Astrocyte (in vitro differentiated cells and primary cell): ENCODE results near the gene TET2. TPM values are rescaled to one million over a fixed set of nuclear protein-coding genes. Genes with fewer than 3 reads are reported as not detected.

Experiments
- DNase-seq: peaks from one replicate; pipeline ENCODE4 v3.0.0-alpha.2; 2010; ENCODE audit warnings: low read depth
- FAIRE-seq: peaks from 2 replicates; lab custom pipeline; 2011; peaks lifted over from hg19 to GRCh38; lab: Jason Lieb, UNC
- H2AFZ ChIP-seq: 2 replicates; pipeline ENCODE4 v1.6.0; 2012; ENCODE audit warnings: low read depth, low read length, inconsistent platforms
- H3K27ac ChIP-seq: 2 replicates; pipeline ENCODE4 v1.5.1; 2011; ENCODE audit warnings: low read depth, low read length, inconsistent platforms
- H3K27me3 ChIP-seq: 2 replicates; pipeline ENCODE4 v1.6.0; 2011; ENCODE audit warnings: low read length, inconsistent platforms; ENCODE audit not compliant: insufficient read depth
- H3K36me3 ChIP-seq: 2 replicates; pipeline ENCODE4 v1.5.1; 2011; ENCODE audit warnings: low read length, inconsistent platforms; ENCODE audit not compliant: insufficient read depth
- H3K4me1 ChIP-seq: 2 replicates; pipeline ENCODE4 v1.5.1; 2011; ENCODE audit warnings: low read length, inconsistent platforms; ENCODE audit not compliant: insufficient read depth
- H3K4me2 ChIP-seq: 2 replicates; pipeline ENCODE4 v1.6.0; 2012; ENCODE audit warnings: low read length, inconsistent platforms
- H3K4me3 ChIP-seq: 2 replicates; pipeline ENCODE4 v1.5.1; 2011; ENCODE audit warnings: low read depth, mild to moderate bottlenecking, low read length, inconsistent platforms; ENCODE audit not compliant: insufficient read depth
- H3K79me2 ChIP-seq: 2 replicates; pipeline ENCODE4 v1.6.0; 2012; ENCODE audit warnings: mild to moderate bottlenecking, low read length, inconsistent platforms; ENCODE audit not compliant: insufficient read depth
- H3K9ac ChIP-seq: 2 replicates; pipeline ENCODE4 v1.6.0; 2012; ENCODE audit warnings: mild to moderate bottlenecking, low read length, inconsistent platforms
- H3K9me3 ChIP-seq: 2 replicates; pipeline ENCODE4 v1.5.1; 2012; ENCODE audit warnings: low read depth, mild to moderate bottlenecking, low read length, inconsistent platforms; ENCODE audit not compliant: insufficient read depth
- H4K20me1 ChIP-seq: 2 replicates; pipeline ENCODE4 v1.6.0; 2012; ENCODE audit warnings: low read length, inconsistent platforms; ENCODE audit not compliant: insufficient read depth
- H3K27ac Mint-ChIP-seq: one replicate; pipeline ENCODE4 v1.8.0; 2021; ENCODE audit warnings: mild to moderate bottlenecking, mixed read lengths; ENCODE audit not compliant: unreplicated experiment
- H3K27me3 Mint-ChIP-seq: one replicate; pipeline ENCODE4 v1.8.0; 2021; ENCODE audit warnings: low read depth, mixed read lengths; ENCODE audit not compliant: unreplicated experiment
- H3K36me3 Mint-ChIP-seq: one replicate; pipeline ENCODE4 v1.8.0; 2021; ENCODE audit warnings: low read depth, mixed read lengths; ENCODE audit not compliant: unreplicated experiment
- H3K4me1 Mint-ChIP-seq: one replicate; pipeline ENCODE4 v1.8.0; 2021; ENCODE audit warnings: low read depth, mixed read lengths; ENCODE audit not compliant: unreplicated experiment
- H3K4me3 Mint-ChIP-seq: one replicate; pipeline ENCODE4 v1.8.0; 2021; ENCODE audit warnings: mild to moderate bottlenecking, moderate library complexity, mixed read lengths; ENCODE audit not compliant: unreplicated experiment
- H3K9me3 Mint-ChIP-seq: one replicate; pipeline ENCODE4 v1.8.0; 2021; ENCODE audit warnings: mild to moderate bottlenecking, mixed read lengths; ENCODE audit not compliant: unreplicated experiment
- EZH2 ChIP-seq: IDR thresholded peaks from 2 replicates; pipeline ENCODE4 v1.6.1; 2012; ENCODE audit warnings: mild to moderate bottlenecking, low read length, inconsistent platforms; ENCODE audit not compliant: insufficient read depth
- total RNA-seq: library from RNA; stranded (reverse); gene quantifications from 2 replicates; pipeline ENCODE4 v1.2.1, GENCODE V29; 2021
- TF ChIP-seq, protein P1 (sequence below): IDR thresholded peaks from 2 replicates; pipeline ENCODE4 v1.5.1; 2011; ENCODE audit warnings: low read depth, mild to moderate bottlenecking, inconsistent platforms, low read length, moderate library complexity; ENCODE audit not compliant: insufficient read depth

Gene TET2
- total RNA-seq, 1 donor from 2014 or later: 15.7 TPM

GRCh38 chr4:105145903-105146275 lies 787 bp upstream of the TET2 start:
- no peaks in the 10 kb centered on the region for H3K36me3 Mint-ChIP-seq
- Histone ChIP-seq H3K4me3 (peak overlapping the region; percentile 99), H3K9ac (peak overlapping the region; percentile 99), H3K27me3 (no peaks in the 10 kb centered on the region), H4K20me1 (peaks cover 19% of the 10 kb centered on the region), H3K27ac (peak overlapping the region; percentile 1), H3K4me2 (peak overlapping the region; percentile 90), H3K36me3 (no peaks in the 10 kb centered on the region), H3K9me3 (no peaks in the 10 kb centered on the region), H3K4me1 (peaks cover 6% of the 10 kb centered on the region), H2AFZ (peak overlapping the region; percentile 82), H3K79me2 (peaks cover 41% of the 10 kb centered on the region)
- no peak for FAIRE-seq
- TF ChIP-seq, protein P1, sequence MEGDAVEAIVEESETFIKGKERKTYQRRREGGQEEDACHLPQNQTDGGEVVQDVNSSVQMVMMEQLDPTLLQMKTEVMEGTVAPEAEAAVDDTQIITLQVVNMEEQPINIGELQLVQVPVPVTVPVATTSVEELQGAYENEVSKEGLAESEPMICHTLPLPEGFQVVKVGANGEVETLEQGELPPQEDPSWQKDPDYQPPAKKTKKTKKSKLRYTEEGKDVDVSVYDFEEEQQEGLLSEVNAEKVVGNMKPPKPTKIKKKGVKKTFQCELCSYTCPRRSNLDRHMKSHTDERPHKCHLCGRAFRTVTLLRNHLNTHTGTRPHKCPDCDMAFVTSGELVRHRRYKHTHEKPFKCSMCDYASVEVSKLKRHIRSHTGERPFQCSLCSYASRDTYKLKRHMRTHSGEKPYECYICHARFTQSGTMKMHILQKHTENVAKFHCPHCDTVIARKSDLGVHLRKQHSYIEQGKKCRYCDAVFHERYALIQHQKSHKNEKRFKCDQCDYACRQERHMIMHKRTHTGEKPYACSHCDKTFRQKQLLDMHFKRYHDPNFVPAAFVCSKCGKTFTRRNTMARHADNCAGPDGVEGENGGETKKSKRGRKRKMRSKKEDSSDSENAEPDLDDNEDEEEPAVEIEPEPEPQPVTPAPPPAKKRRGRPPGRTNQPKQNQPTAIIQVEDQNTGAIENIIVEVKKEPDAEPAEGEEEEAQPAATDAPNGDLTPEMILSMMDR: no peak
- TF ChIP-seq EZH2: no peak
- no peaks in the 10 kb centered on the region for H3K9me3 Mint-ChIP-seq
- H3K4me3 Mint-ChIP-seq: peak overlapping the region; percentile 87
- no peak for DNase-seq
- no peaks in the 10 kb centered on the region for H3K27me3 Mint-ChIP-seq
- H3K27ac Mint-ChIP-seq: peak overlapping the region; percentile 48
- H3K4me1 Mint-ChIP-seq: peaks cover 7% of the 10 kb centered on the region

- Mint-ChIP-seq H3K27ac (peak overlapping the region; percentile 99), H3K27me3 (no peaks in the 10 kb centered on the region)
Observed at GRCh38 chr4:105147016-105147552, 408 bp downstream of the TET2 start.

More at GRCh38 chr4:105147016-105147552, 408 bp downstream of the TET2 start:
- no peaks in the 10 kb centered on the region for H3K9me3 Mint-ChIP-seq
- Histone ChIP-seq H3K4me1 (peaks cover 6% of the 10 kb centered on the region), H3K4me2 (peak overlapping the region; percentile 90), H3K4me3 (peak overlapping the region; percentile 99), H3K27ac (peak overlapping the region; percentile 89), H3K9ac (peak overlapping the region; percentile 99), H3K27me3 (no peaks in the 10 kb centered on the region), H3K9me3 (no peaks in the 10 kb centered on the region), H3K36me3 (no peaks in the 10 kb centered on the region), H4K20me1 (peaks cover 19% of the 10 kb centered on the region), H3K79me2 (peaks cover 52% of the 10 kb centered on the region), H2AFZ (peak overlapping the region; percentile 82)
- no peaks in the 10 kb centered on the region for H3K36me3 Mint-ChIP-seq
- peaks cover 7% of the 10 kb centered on the region for H3K4me1 Mint-ChIP-seq
- peak overlapping the region; percentile 95 for H3K4me3 Mint-ChIP-seq
- TF ChIP-seq, protein P1: no peak
- no peak for TF ChIP-seq EZH2
- no peak for DNase-seq
- no peak for FAIRE-seq
